GM23338 (cell line): ENCODE measurements around the gene MAPK9. TPM values are rescaled to one million over a fixed set of nuclear protein-coding genes. Genes with fewer than 3 reads are reported as not detected.

Experiments
- ATAC-seq: fragments of 200-7000 bp; cut with Tn5 transposase; 3 replicates; pipeline ENCODE4 v1.9.1; 2020
- DNase-seq: peaks from one replicate; pipeline ENCODE4 v3.0.0-alpha.2; 2015; ENCODE audit warnings: low spot score
- H2AFZ ChIP-seq: fragments of 200-600 bp; sonication (generic); 2 replicates; pipeline ENCODE4 v1.8.0; 2016; ENCODE audit warnings: antibody characterized with exemption, mild to moderate bottlenecking, moderate library complexity
- H3F3A ChIP-seq: fragments of 200-600 bp; sonication (generic); replicated peaks from 2 replicates; pipeline ENCODE4 v1.8.0; 2017; ENCODE audit warnings: antibody characterized with exemption, mixed run types, low read depth
- H3K27ac ChIP-seq: fragments of 200-600 bp; sonication (generic); 2 replicates; pipeline ENCODE4 v1.6.1; 2016; ENCODE audit warnings: low read depth
- H3K27me3 ChIP-seq: fragments of 200-600 bp; sonication (generic); 2 replicates; pipeline ENCODE4 v1.8.0; 2016; ENCODE audit warnings: mild to moderate bottlenecking, mixed run types, moderate library complexity; ENCODE audit not compliant: insufficient read depth
- H3K36me3 ChIP-seq: fragments of 200-600 bp; sonication (generic); 2 replicates; pipeline ENCODE4 v1.8.0; 2016; ENCODE audit warnings: mild to moderate bottlenecking; ENCODE audit not compliant: insufficient read depth
- H3K4me1 ChIP-seq: fragments of 200-600 bp; sonication (generic); 2 replicates; pipeline ENCODE4 v1.8.0; 2016; ENCODE audit warnings: mild to moderate bottlenecking, moderate library complexity; ENCODE audit not compliant: insufficient read depth
- H3K4me2 ChIP-seq: fragments of 200-600 bp; sonication (generic); 2 replicates; pipeline ENCODE4 v1.7.1; 2017; ENCODE audit warnings: mixed run types
- H3K4me3 ChIP-seq: fragments of 200-600 bp; sonication (generic); 2 replicates; pipeline ENCODE4 v1.6.1; 2016; ENCODE audit warnings: mixed run types
- H3K79me2 ChIP-seq: fragments of 200-600 bp; sonication (generic); replicated peaks from 2 replicates; pipeline ENCODE4 v1.8.0; 2017; ENCODE audit warnings: mild to moderate bottlenecking; ENCODE audit not compliant: insufficient read depth
- H3K9me2 ChIP-seq: fragments of 200-600 bp; sonication (generic); 2 replicates; pipeline ENCODE4 v1.8.0; 2017; ENCODE audit not compliant: insufficient read depth
- H4K20me1 ChIP-seq: fragments of 200-600 bp; sonication (generic); replicated peaks from 2 replicates; pipeline ENCODE4 v1.8.0; 2017; ENCODE audit warnings: mild to moderate bottlenecking; ENCODE audit not compliant: insufficient read depth
- H3K27ac Mint-ChIP-seq: 2 replicates; pipeline ENCODE4 v1.8.0; 2020; ENCODE audit warnings: inconsistent platforms, mild to moderate bottlenecking, moderate library complexity, mixed read lengths
- H3K27me3 Mint-ChIP-seq: 3 replicates; pipeline ENCODE4 v1.8.0; 2022; ENCODE audit warnings: low read depth, mild to moderate bottlenecking, moderate library complexity, mixed read lengths, inconsistent platforms; ENCODE audit not compliant: insufficient read depth, poor library complexity
- H3K36me3 Mint-ChIP-seq: 3 replicates; pipeline ENCODE4 v1.8.0; 2021; ENCODE audit warnings: low read depth, mild to moderate bottlenecking, inconsistent platforms, moderate library complexity, mixed read lengths
- H3K4me1 Mint-ChIP-seq: 3 replicates; pipeline ENCODE4 v1.8.0; 2020; ENCODE audit warnings: mild to moderate bottlenecking, inconsistent platforms, mixed read lengths
- H3K4me3 Mint-ChIP-seq: 3 replicates; pipeline ENCODE4 v1.8.0; 2021; ENCODE audit warnings: moderate library complexity, mild to moderate bottlenecking, inconsistent platforms, mixed read lengths
- H3K9me3 Mint-ChIP-seq: 3 replicates; pipeline ENCODE4 v1.8.0; 2020; ENCODE audit warnings: moderate library complexity, mild to moderate bottlenecking, inconsistent platforms, mixed read lengths
- CREB1 ChIP-seq: fragments of 250-450 bp; sonication (Bioruptor Pico); IDR thresholded peaks from 2 replicates; pipeline ENCODE4 v1.5.0; 2020; ENCODE audit warnings: low read depth, mild to moderate bottlenecking, moderate library complexity
- CTCF ChIP-seq, 2 experiments: fragments of 200-600 bp in 1 of 2; sonication (generic) in 1 of 2; conservative IDR thresholded peaks; 2 replicates each; pipeline versions ENCODE4 v1.5.1 to v1.6.1; 2016 to 2017; ENCODE audit warnings: antibody characterized with exemption in 2 of 2, low read depth in 2 of 2, mild to moderate bottlenecking in 2 of 2, moderate library complexity in 1 of 2
- EZH2 ChIP-seq: fragments of 200-600 bp; sonication (generic); IDR thresholded peaks from one replicate; pipeline ENCODE4 v1.8.0; 2017; ENCODE audit warnings: antibody characterized with exemption, mild to moderate bottlenecking, low read depth; ENCODE audit not compliant: unreplicated experiment
- JUNB ChIP-seq: IDR thresholded peaks from one replicate; pipeline ENCODE4 v1.6.1; 2016; ENCODE audit warnings: antibody characterized with exemption; ENCODE audit not compliant: unreplicated experiment
- REST ChIP-seq: IDR thresholded peaks from one replicate; pipeline ENCODE4 v1.6.1; 2018; ENCODE audit warnings: antibody characterized with exemption; ENCODE audit not compliant: unreplicated experiment
- ZNF331 ChIP-seq: fragments of 250-450 bp; sonication (Bioruptor Pico); IDR thresholded peaks from 2 replicates; pipeline ENCODE4 v1.5.0; 2020; ENCODE audit warnings: low read depth, mild to moderate bottlenecking, moderate library complexity
- ZNF462 ChIP-seq: fragments of 250-450 bp; sonication (Bioruptor Pico); IDR thresholded peaks from 2 replicates; pipeline ENCODE4 v1.5.0; 2020; ENCODE audit warnings: mild to moderate bottlenecking, moderate library complexity
- polyA plus RNA-seq: library from polyadenylated mRNA; unstranded; fragments of >200 nt; fragmentation: Nextera tagmentation; extraction: Ambion mirVana; gene quantifications from 2 replicates; pipeline ENCODE4 v1.2.1, GENCODE V29; 2016
- total RNA-seq: library from RNA; depleted of rRNA; stranded (reverse); fragments of >200 nt; shearing (Covaris generic); gene quantifications from 2 replicates; pipeline ENCODE4 v1.2.3, GENCODE V29; 2014

The MAPK9 gene
- total and polyA plus RNA-seq, 2 experiments from 2014 or later, result 16.8 to 37.0 TPM

- Mint-ChIP-seq H3K9me3 (peaks cover 15% of the 10 kb centered on the region), H3K36me3 (peaks cover 50% of the 10 kb centered on the region), H3K4me1 (peaks cover 36% of the 10 kb centered on the region), H3K4me3 (no peak overlapping the region), H3K27ac (no peak overlapping the region), H3K27me3 (peaks cover 20% of the 10 kb centered on the region)
- Histone ChIP-seq H3K27me3 (no peaks in the 10 kb centered on the region), H2AFZ (no peak overlapping the region), H3K9me2 (no peaks in the 10 kb centered on the region), H3F3A (peaks cover 12% of the 10 kb centered on the region; the same call in 1 of the 2 replicates), H3K4me2 (no peak overlapping the region), H3K79me2 (peaks cover 17% of the 10 kb centered on the region), H3K4me1 (peaks cover 19% of the 10 kb centered on the region), H3K36me3 (no peaks in the 10 kb centered on the region), H3K27ac (0 out of 2 replicates have a peak overlapping the region, but pooled peaks have one; percentile 6), H3K4me3 (no peak overlapping the region), H4K20me1 (peaks cover 19% of the 10 kb centered on the region)
- DNase-seq (peak; percentile 53), ATAC-seq (no peak)
- TF ChIP-seq REST (no peak), CTCF (conservative IDR thresholded peaks at IDR 0.05; ENCODE audit: low read depth in 2 of 2) (0 out of 4 replicates have a peak, but pooled peaks of 1 of the 2 experiments have one; percentile 1), CREB1 (CRISPR knock-in tag) (no peak), JUNB (no peak), ZNF462 (CRISPR knock-in tag) (no peak), ZNF331 (CRISPR knock-in tag) (no peak), EZH2 (no peak)
These were observed 3.2 kb upstream of the MAPK9 start for GRCh38 chr5:180294913-180295555.
